HCT116 (cell line): ENCODE measurements around the gene ARRDC5. TPM values are rescaled to one million over a fixed set of nuclear protein-coding genes. Genes with fewer than 3 reads are reported as not detected.

ENCODE experiments used
- ATAC-seq: fragments of 200-7000 bp; cut with Tn5 transposase; 2 replicates; pipeline ENCODE4 v1.9.1; 2020; ENCODE audit warnings: mild to moderate bottlenecking, moderate library complexity
- BruUV-seq: library from RNA; stranded (reverse); fragments of 400-500 nt; replicated peaks from 2 replicates; lab custom pipeline; 2021; lab: Mats Ljungman, UMichigan
- CTCF ChIA-PET: fragments of 300-600 bp; sonication (Branson Sonifier 250); formaldehyde crosslinking; loops from one replicate; lab custom pipeline; 2021; ENCODE audit warnings: antibody characterized with exemption; lab: Charles Lee
- POLR2A ChIA-PET: fragments of 300-600, 350-600 bp; sonication (Branson Sonifier 250); formaldehyde crosslinking; loops from one replicate; lab custom pipeline; 2021; ENCODE audit warnings: antibody characterized with exemption; lab: Charles Lee
- RAD21 ChIA-PET, 2 experiments: fragments of 300-600 bp; sonication (Branson Sonifier 250); formaldehyde crosslinking; loops; one replicate each; lab custom pipeline; 2023; ENCODE audit warnings: low total read pairs in 2 of 2; ENCODE audit not compliant: uncharacterized antibody in 2 of 2, unreplicated experiment in 2 of 2, low non-redundant PET in 1 of 2; lab: Charles Lee
- DNase-seq: peaks from one replicate; pipeline ENCODE4 v3.0.0-alpha.2; 2010; ENCODE audit warnings: low read depth, low spot score
- H2AFZ ChIP-seq: fragments of 200-600 bp; shearing (Covaris generic), sonication (generic); 2 replicates; pipeline ENCODE4 v1.6.1; 2017; ENCODE audit warnings: low read depth, mixed run types, mixed read lengths, antibody characterized with exemption, low read length; ENCODE audit not compliant: poor library complexity, severe bottlenecking
- H3K27ac ChIP-seq: 2 replicates; pipeline ENCODE4 v1.5.1; 2012; ENCODE audit warnings: low read depth, low read length
- H3K27me3 ChIP-seq: fragments of 200-600 bp; sonication (generic); 2 replicates; pipeline ENCODE4 v1.6.1; 2016; ENCODE audit warnings: mixed run types, low read length, mixed read lengths; ENCODE audit not compliant: insufficient read depth
- H3K36me3 ChIP-seq, 2 experiments: fragments of 200-500 bp in 1 of 2; fragments of 200-600 bp in 1 of 2; sonication (Bioruptor generic) in 1 of 2; sonication (generic) in 1 of 2; 2 replicates each; pipeline versions ENCODE4 v1.5.1 to v1.6.1; 2014 to 2016; ENCODE audit warnings: low read length in 2 of 2, inconsistent platforms in 1 of 2, mixed read lengths in 1 of 2, mixed run types in 1 of 2; ENCODE audit not compliant: insufficient read depth in 2 of 2, control insufficient read depth in 1 of 2
- H3K4me1 ChIP-seq, 2 experiments: fragments of 200-600 bp in 1 of 2; sonication (generic) in 1 of 2; 2 replicates each; pipeline versions ENCODE4 v1.5.1 to v1.6.1; 2012 to 2017; ENCODE audit warnings: low read length in 2 of 2, inconsistent platforms in 1 of 2, mild to moderate bottlenecking in 1 of 2, mixed read lengths in 1 of 2, mixed run types in 1 of 2, moderate library complexity in 1 of 2; ENCODE audit not compliant: insufficient read depth in 2 of 2, control insufficient read depth in 1 of 2
- H3K4me2 ChIP-seq: fragments of 200-600 bp; sonication (generic); 2 replicates; pipeline ENCODE4 v1.6.1; 2017; ENCODE audit warnings: mixed run types, low read length, mixed read lengths
- H3K4me3 ChIP-seq, 2 experiments: fragments of 200-600 bp in 1 of 2; sonication (generic) in 1 of 2; replicated peaks in 1 of 2; 2 replicates each; pipeline ENCODE4 v1.5.1; 2011 to 2016; ENCODE audit warnings: low read length in 2 of 2, control low read depth in 1 of 2, low read depth in 1 of 2, mild to moderate bottlenecking in 1 of 2, mixed read lengths in 1 of 2, mixed run types in 1 of 2
- H3K79me2 ChIP-seq: fragments of 200-600 bp; sonication (generic); 2 replicates; pipeline ENCODE4 v1.6.1; 2017; ENCODE audit warnings: mild to moderate bottlenecking, mixed run types, low read length, moderate library complexity, mixed read lengths; ENCODE audit not compliant: insufficient read depth
- H3K9ac ChIP-seq: fragments of 200-600 bp; sonication (generic); 2 replicates; pipeline ENCODE4 v1.6.1; 2016; ENCODE audit warnings: low read length, mixed read lengths
- H3K9me2 ChIP-seq: fragments of 200-600 bp; sonication (generic), shearing (Covaris generic); 2 replicates; pipeline ENCODE4 v1.6.1; 2017; ENCODE audit warnings: mixed run types, mild to moderate bottlenecking, moderate library complexity; ENCODE audit not compliant: insufficient read depth
- H3K9me3 ChIP-seq, 2 experiments: fragments of 200-500 bp in 1 of 2; fragments of 200-600 bp in 1 of 2; sonication (Bioruptor generic) in 1 of 2; sonication (generic) in 1 of 2; 2 replicates each; pipeline ENCODE4 v1.6.1; 2014 to 2017; ENCODE audit warnings: low read length in 2 of 2, mixed read lengths in 2 of 2, inconsistent platforms in 1 of 2, low read depth in 1 of 2, mild to moderate bottlenecking in 1 of 2, mixed run types in 1 of 2, moderate library complexity in 1 of 2; ENCODE audit not compliant: control insufficient read depth in 1 of 2, insufficient read depth in 1 of 2
- H4K20me1 ChIP-seq: fragments of 200-600 bp; sonication (generic), shearing (Covaris generic); 2 replicates; pipeline ENCODE4 v1.6.1; 2017; ENCODE audit warnings: mixed run types, mild to moderate bottlenecking, moderate library complexity; ENCODE audit not compliant: insufficient read depth
- POLR2AphosphoS5 ChIP-seq: IDR thresholded peaks from 2 replicates; pipeline ENCODE4 v1.6.1; 2011; ENCODE audit warnings: mild to moderate bottlenecking, low read depth, low read length, moderate library complexity
- RAD21 ChIP-seq: IDR thresholded peaks from 2 replicates; pipeline ENCODE4 v1.6.1; 2012; ENCODE audit warnings: low read depth, mild to moderate bottlenecking
- SP1 ChIP-seq: IDR thresholded peaks from 2 replicates; pipeline ENCODE4 v1.6.1; 2012; ENCODE audit warnings: low read depth
- YY1 ChIP-seq: IDR thresholded peaks from 2 replicates; pipeline ENCODE4 v1.6.1; 2011; ENCODE audit warnings: low read length, low read depth, moderate library complexity, mild to moderate bottlenecking; ENCODE audit not compliant: insufficient replicate concordance; ENCODE audit errors: extremely low read depth
- intact Hi-C: fragments of 100-400 bp; cut with micrococcal nuclease; formaldehyde crosslinking; loops from 2 replicates; pipeline ENCODE4 v1.10.0; 2022
- total RNA-seq: library from RNA; stranded (reverse); gene quantifications from one replicate; pipeline ENCODE4 v1.2.1, GENCODE V29; 2021; ENCODE audit not compliant: unreplicated experiment

ARRDC5 gene
- total RNA-seq, 1 experiment from 2014 or later = not detected

DNA sequence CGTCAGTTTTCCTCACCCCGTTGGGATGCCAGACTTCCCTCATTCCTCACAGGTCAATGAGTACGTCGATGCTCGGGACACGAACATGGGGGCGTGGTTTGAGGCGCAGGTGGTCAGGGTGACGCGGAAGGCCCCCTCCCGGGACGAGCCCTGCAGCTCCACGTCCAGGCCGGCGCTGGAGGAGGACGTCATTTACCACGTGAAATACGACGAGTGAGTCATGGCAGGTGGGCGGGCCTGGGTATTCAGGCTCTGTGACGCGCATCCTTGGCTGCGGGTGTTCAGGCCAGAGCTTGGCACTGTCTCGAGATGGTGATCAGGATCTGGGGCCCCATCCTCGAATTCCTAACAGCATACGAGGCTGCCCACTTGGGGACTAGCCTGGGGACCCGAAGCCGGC is 28.0 kb upstream of the ARRDC5 start:
- POLR2A ChIA-PET = no interaction called here
- Histone ChIP-seq H3K27me3 (no peaks in the 10 kb centered on the region), H3K4me2 (no peak overlapping the region), H3K79me2 (peaks cover 84% of the 10 kb centered on the region), H3K27ac (no peak overlapping the region), H2AFZ (no peak overlapping the region), H3K36me3 (peaks cover 23 to 40% of the 10 kb centered on the region in 2 experiments), H4K20me1 (0 out of 2 replicates have a peak, but pooled peaks cover 4% of the 10 kb centered on the region), H3K4me1 (peaks cover 7 to 19% of the 10 kb centered on the region in 2 experiments), H3K9me3 (no peaks in the 10 kb centered on the region), H3K9ac (no peak overlapping the region), H3K9me2 (no peaks in the 10 kb centered on the region), H3K4me3 (no peak overlapping the region)
- BruUV-seq = no TSS peak
- no peak for TF ChIP-seq SP1
- no peak for TF ChIP-seq YY1
- TF ChIP-seq RAD21 = no peak
- TF ChIP-seq POLR2AphosphoS5 = no peak
- intact Hi-C loops = no loop called here
- DNase-seq (no peak), ATAC-seq (no peak)
- CTCF ChIA-PET = no interaction called here
- RAD21 ChIA-PET = no interaction called here

DNA sequence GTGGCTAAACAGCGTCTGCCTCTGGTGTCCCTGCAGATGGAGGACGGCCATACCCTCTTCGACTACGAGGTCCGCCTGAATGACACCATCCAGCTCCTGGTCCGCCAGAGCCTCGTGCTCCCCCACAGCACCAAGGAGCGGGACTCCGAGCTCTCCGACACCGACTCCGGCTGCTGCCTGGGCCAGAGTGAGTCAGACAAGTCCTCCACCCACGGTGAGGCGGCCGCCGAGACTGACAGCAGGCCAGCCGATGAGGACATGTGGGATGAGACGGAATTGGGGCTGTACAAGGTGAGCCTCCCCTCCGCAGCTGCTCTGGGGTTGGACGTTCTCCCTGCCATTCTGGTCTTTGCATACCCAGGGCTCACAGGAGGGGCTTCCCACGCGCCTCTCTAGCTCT is 26.5 kb upstream of the ARRDC5 start:
- no peaks in the 10 kb centered on the region for H3K9me3 ChIP-seq
- no peak for TF ChIP-seq YY1
- peaks cover 84% of the 10 kb centered on the region for H3K79me2 ChIP-seq
- ChIA-PET CTCF (interaction anchor here (0.9 kb wide), 1 partner anchor 14 kb away, joined by 3 read pairs; no protein-coding TSS in a partner anchor), RAD21 (no interaction called here), POLR2A (no interaction called here)
- ATAC-seq (no peak), DNase-seq (no peak)
- peaks cover 4% of the 10 kb centered on the region; the same call in 1 of the 2 replicates for H4K20me1 ChIP-seq
- H3K4me2 ChIP-seq = no peak overlapping the region
- H3K36me3 ChIP-seq = peaks cover 23 to 27% of the 10 kb centered on the region in 2 experiments
- H3K4me1 ChIP-seq = peaks cover 7 to 22% of the 10 kb centered on the region in 2 experiments
- no peaks in the 10 kb centered on the region for H3K27me3 ChIP-seq
- no peak overlapping the region for H3K9ac ChIP-seq
- BruUV-seq = no TSS peak
- H3K4me3 ChIP-seq = no peak overlapping the region
- intact Hi-C loops = no loop called here
- no peak overlapping the region for H2AFZ ChIP-seq
- H3K27ac ChIP-seq = no peak overlapping the region
- H3K9me2 ChIP-seq = no peaks in the 10 kb centered on the region
